Left cardiac atrium (tissue), 4 donors: Measurements from ENCODE around the gene DPYSL4. TPM values are rescaled to one million over a fixed set of nuclear protein-coding genes. Genes with fewer than 3 reads are reported as not detected.

ENCODE experiments used
- ATAC-seq, 2 donors: fragments of 200-7000 bp; cut with Tn5 transposase; one replicate each; pipeline ENCODE4 v1.9.1; 2020; ENCODE audit warnings: mild to moderate bottlenecking in 2 of 2, moderate library complexity in 2 of 2
- DNase-seq: peaks from one replicate; pipeline ENCODE4 v3.0.0-alpha.2; 2020
- intact Hi-C, 2 donors: fragments of 100-400 bp; cut with DNase I; formaldehyde crosslinking; loops; one replicate each; pipeline versions ENCODE4 v1.14.1 to v1.15.1; 2022 to 2023
- total RNA-seq, 2 donors: library from RNA; stranded (reverse); fragmentation: NEBNext Ultra II Directional; extraction: Animal tissue kit (Norgen Biotek cat#: 25700); gene quantifications; one replicate each; pipeline ENCODE4 v1.2.1, GENCODE V29; 2021
- donor health status: DM: no; HTN: yes; CAD: no.
- donor health status: DM: no; HTN: yes; CAD: no; lungs with severe emphysema.
- donor health status: DM: yes; HTN: yes; CAD: no.
- donor health status: Dilated cardiomyopathy.

Gene DPYSL4
- total RNA-seq, 2 donors from 2014 or later, result 1.4 to 9.9 TPM

- DNase-seq (no peak), ATAC-seq (peak; percentile 45 to 71)
- intact Hi-C loops, result loop anchor here in 1 of 2 donors (10.0 kb wide), 1 partner anchor 215 kb away; no protein-coding TSS in a partner anchor
Observed at GRCh38 chr10:132229834-132230556, 43.2 kb downstream of the DPYSL4 start.

- DNase-seq (no peak), ATAC-seq (no peak)
- intact Hi-C loops, result no loop called here
Observed at GRCh38 chr10:132230557-132231210, 43.9 kb downstream of the DPYSL4 start.

GRCh38 chr10:132231656-132232022 is 44.9 kb downstream of the DPYSL4 start:
- no peak for DNase-seq

GRCh38 chr10:132232023-132232951 is 45.5 kb downstream of the DPYSL4 start:
- ATAC-seq (peak in 1 of 2 donors; percentile 32), DNase-seq (no peak)
- intact Hi-C loops, result no loop called here

More at GRCh38 chr10:132231656-132232022, 44.9 kb downstream of the DPYSL4 start:
- intact Hi-C loops, result no loop called here
- ATAC-seq, result no peak

GRCh38 chr10:132232981-132233380 is 46.2 kb downstream of the DPYSL4 start:
- ATAC-seq (no peak), DNase-seq (no peak)
- intact Hi-C loops, result no loop called here

GRCh38 chr10:132233501-132234085 is 46.8 kb downstream of the DPYSL4 start:
- intact Hi-C loops, result no loop called here
- DNase-seq, result no peak

GRCh38 chr10:132234860-132235259 is 48.1 kb downstream of the DPYSL4 start:
- intact Hi-C loops, result no loop called here
- no peak for ATAC-seq
- DNase-seq, result no peak

More at GRCh38 chr10:132233501-132234085, 46.8 kb downstream of the DPYSL4 start:
- ATAC-seq, result no peak

- intact Hi-C loops, result no loop called here
- DNase-seq (no peak), ATAC-seq (no peak)
Observed at GRCh38 chr10:132236161-132236560, 49.4 kb downstream of the DPYSL4 start.

GRCh38 chr10:132236881-132237280 is 50.1 kb downstream of the DPYSL4 start:
- ATAC-seq, result no peak
- intact Hi-C loops, result no loop called here
- DNase-seq, result no peak

GRCh38 chr10:132237396-132237795 is 50.6 kb downstream of the DPYSL4 start:
- DNase-seq (no peak), ATAC-seq (no peak)
- intact Hi-C loops, result no loop called here

GRCh38 chr10:132237871-132238270 is 51.1 kb downstream of the DPYSL4 start:
- ATAC-seq (no peak), DNase-seq (no peak)
- intact Hi-C loops, result no loop called here

GRCh38 chr10:132238371-132239125 is 51.8 kb downstream of the DPYSL4 start:
- intact Hi-C loops, result no loop called here
- no peak for ATAC-seq
- no peak for DNase-seq

GRCh38 chr10:132239126-132240031 is 52.6 kb downstream of the DPYSL4 start:
- DNase-seq (peak; percentile 75), ATAC-seq (peak; percentile 50 to 84)
- intact Hi-C loops, result no loop called here

GRCh38 chr10:132240156-132240555 is 53.4 kb downstream of the DPYSL4 start:
- intact Hi-C loops, result no loop called here
- ATAC-seq, result no peak

GRCh38 chr10:132240581-132240980 is 53.8 kb downstream of the DPYSL4 start:
- ATAC-seq (no peak), DNase-seq (no peak)
- intact Hi-C loops, result no loop called here

More at GRCh38 chr10:132240156-132240555, 53.4 kb downstream of the DPYSL4 start:
- no peak for DNase-seq

- intact Hi-C loops, result no loop called here
Observed at GRCh38 chr10:132241086-132241485, 54.3 kb downstream of the DPYSL4 start.

GRCh38 chr10:132241496-132241895 is 54.7 kb downstream of the DPYSL4 start:
- intact Hi-C loops, result no loop called here
- DNase-seq (no peak), ATAC-seq (no peak)

More at GRCh38 chr10:132241086-132241485, 54.3 kb downstream of the DPYSL4 start:
- DNase-seq, result no peak
- ATAC-seq, result no peak
